Measurements from ENCODE around the gene ANKRD39. TPM values are rescaled to one million over a fixed set of nuclear protein-coding genes. Genes with fewer than 3 reads are reported as not detected.

ANKRD39 gene

DNA sequence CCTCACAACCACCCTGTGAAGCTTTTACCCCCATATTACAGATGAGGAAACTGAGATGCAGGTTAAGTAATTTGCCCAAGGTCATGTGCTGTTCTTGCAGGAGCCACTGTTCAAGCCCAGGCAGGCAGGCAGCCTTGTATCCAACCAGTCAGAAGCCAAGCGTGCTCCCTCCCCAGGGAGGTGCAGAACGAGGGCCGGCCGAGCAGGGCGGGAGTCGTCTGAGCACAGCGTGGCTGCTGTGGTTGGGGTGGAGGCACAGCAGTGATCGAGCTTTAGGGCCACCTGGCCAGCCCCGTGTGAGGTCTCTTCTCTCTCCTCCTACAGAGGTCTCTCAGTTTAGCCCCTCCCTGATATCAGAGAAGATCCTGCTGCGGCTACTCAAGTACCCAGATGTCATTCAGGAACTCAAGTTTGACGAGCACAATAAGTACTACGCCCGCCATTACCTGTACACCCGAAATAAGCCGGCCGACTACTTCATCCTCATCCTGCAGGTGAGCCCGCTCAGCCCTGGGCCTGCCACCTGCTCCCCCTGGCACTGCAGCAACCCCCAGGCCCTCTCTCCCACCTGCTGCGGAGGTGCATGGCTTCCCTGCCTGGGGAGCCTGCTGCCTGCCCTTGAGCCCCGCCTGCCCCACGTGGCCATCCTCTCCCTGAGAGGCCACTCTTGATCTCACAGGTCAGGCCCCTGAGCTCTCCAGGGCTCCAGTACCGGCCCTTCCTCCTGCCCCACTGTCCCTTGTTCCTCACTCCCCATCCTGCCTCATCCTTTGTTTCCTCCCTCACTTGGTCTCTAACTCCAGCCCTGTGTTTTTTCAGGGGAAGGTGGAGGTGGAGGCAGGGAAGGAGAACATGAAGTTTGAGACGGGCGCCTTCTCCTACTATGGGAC lies 58.8 kb downstream of the ANKRD39 start:
- Histone ChIP-seq H3K4me1 (ENCODE audit: control insufficient read depth, insufficient read depth, low read length) (peaks cover 8% of the 10 kb centered on the region), H3K4me2 (ENCODE audit: low read length) (no peak overlapping the region), H3K4me3 (ENCODE audit: low read length) (no peak overlapping the region), H3K27me3 (ENCODE audit: control insufficient read depth, insufficient read depth, low read length) (no peaks in the 10 kb centered on the region), H3K9ac (ENCODE audit: low read depth, low read length) (no peak overlapping the region), H3K36me3 (ENCODE audit: insufficient read depth, low read length) (no peaks in the 10 kb centered on the region), H3K9me3 (replicated peaks; ENCODE audit: low read length) (no peaks in the 10 kb centered on the region)

Small RNA genes within 50 kb of the gene (small RNA-seq; reads per million reads assigned to genes)
- not detected for gene MIR3127

Measured in skeletal muscle satellite cell (primary cell).